PFSK-1 (cell line): Measurements from ENCODE around the gene GCLC.

Experiments
- FOXP2 ChIP-seq: optimal IDR thresholded peaks from 2 replicates; pipeline ENCODE3; 2011; ENCODE audit warnings: borderline replicate concordance, control low read depth, inconsistent platforms; ENCODE audit not compliant: insufficient read depth; ENCODE audit errors: extremely low read length, extremely low read depth
- POLR2AphosphoS5 ChIP-seq: IDR thresholded peaks from 2 replicates; pipeline ENCODE4 v1.6.1; 2012; ENCODE audit warnings: low read depth, mild to moderate bottlenecking, control low read depth, low read length, moderate library complexity
- REST ChIP-seq, 2 experiments: IDR thresholded peaks; 2 replicates each; pipeline versions ENCODE4 v1.6.1 to v1.8.0; 2011 to 2012; ENCODE audit warnings: low read depth in 2 of 2, low read length in 2 of 2, control low read depth in 1 of 2, inconsistent platforms in 1 of 2, mild to moderate bottlenecking in 1 of 2, moderate library complexity in 1 of 2; ENCODE audit not compliant: insufficient read depth in 1 of 2
- SIN3A ChIP-seq: IDR thresholded peaks from 2 replicates; pipeline ENCODE4 v1.6.1; 2012; ENCODE audit warnings: mild to moderate bottlenecking, low read length, moderate library complexity, borderline replicate concordance; ENCODE audit not compliant: insufficient read depth
- TAF1 ChIP-seq: IDR thresholded peaks from 2 replicates; pipeline ENCODE4 v1.6.1; 2012; ENCODE audit warnings: low read length, control low read depth, borderline replicate concordance; ENCODE audit not compliant: insufficient read depth

Gene GCLC

DNA sequence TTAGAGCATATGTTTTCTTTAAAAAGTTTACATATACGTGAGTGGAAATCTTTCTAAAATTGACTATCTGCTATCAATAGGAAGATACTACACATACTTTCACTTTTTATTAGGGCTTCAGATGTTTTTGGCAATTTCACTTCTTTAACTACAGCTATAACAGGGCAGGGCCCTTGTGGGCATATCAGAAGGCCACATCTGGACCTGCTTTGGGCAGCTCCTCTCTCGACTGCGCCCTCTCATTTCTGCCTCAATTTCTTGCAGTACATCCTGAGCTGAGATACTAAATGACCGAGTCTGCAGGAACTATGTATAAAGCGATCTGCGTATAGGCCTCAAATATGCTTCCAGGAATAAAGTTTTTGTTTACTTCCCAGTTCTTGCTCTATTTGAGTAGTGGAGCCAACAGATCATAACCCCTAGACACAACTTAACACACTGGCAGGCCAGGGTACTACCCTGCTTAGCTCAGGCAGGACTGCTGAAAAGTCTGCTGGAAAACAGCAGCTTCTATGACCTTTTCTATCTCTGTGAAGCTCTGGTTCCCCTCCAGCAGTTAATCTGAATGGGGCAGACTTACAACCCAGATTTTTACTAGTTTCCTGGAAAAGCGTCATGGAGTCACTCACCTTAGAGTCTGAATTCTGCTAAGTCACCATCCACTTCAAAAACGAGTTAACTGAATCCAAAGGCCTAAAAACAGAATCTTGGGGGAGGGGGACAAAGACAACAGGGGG lies 12.7 kb downstream of the GCLC start:
- TF ChIP-seq REST (IDR thresholded peaks at IDR 0.05; ENCODE audit: insufficient read depth in 1 of 2, low read depth in 2 of 2, low read length in 2 of 2) (no peak), TAF1 (no peak), SIN3A (no peak), POLR2AphosphoS5 (no peak), FOXP2 (no peak)

DNA sequence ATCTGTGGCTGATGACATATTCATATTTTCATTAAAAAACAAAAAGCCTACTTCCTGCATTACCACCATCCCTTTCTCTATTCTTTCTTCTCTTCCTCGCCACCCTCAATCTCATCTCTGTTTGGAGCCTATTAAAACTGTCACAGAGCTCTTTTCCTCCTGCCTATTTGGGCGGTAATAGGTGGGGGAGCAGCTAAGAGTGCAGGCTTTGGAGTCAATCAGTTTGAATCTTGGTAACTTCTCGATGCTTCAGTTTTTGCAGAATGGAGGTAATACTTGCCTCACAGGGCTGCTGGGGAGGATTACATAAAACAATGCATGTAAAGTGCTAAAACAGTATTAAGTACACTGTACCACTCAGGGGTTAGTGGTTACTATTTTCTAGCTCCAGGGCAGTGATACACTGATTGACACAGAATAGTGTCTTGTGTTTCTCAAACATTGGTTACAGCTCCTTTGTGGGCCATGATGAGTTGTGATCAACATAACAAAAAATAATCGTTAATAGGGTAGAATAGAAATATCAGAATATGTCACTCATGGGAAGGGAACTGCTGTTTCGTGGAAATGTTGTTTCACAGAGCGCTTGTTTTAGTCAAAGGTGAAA lies 14.0 kb downstream of the GCLC start:
- TF ChIP-seq REST (IDR thresholded peaks at IDR 0.05; ENCODE audit: insufficient read depth in 1 of 2, low read depth in 2 of 2, low read length in 2 of 2) (no peak), SIN3A (no peak), TAF1 (no peak), POLR2AphosphoS5 (no peak), FOXP2 (no peak)

GRCh38 chr6:53530346-53530745 lies 14.6 kb downstream of the GCLC start:
- TF ChIP-seq SIN3A: no peak
- TF ChIP-seq REST (IDR thresholded peaks at IDR 0.05; ENCODE audit: insufficient read depth in 1 of 2, low read depth in 2 of 2, low read length in 2 of 2): no peak
- TF ChIP-seq POLR2AphosphoS5: no peak
- TF ChIP-seq FOXP2: no peak
- TF ChIP-seq TAF1: no peak

DNA sequence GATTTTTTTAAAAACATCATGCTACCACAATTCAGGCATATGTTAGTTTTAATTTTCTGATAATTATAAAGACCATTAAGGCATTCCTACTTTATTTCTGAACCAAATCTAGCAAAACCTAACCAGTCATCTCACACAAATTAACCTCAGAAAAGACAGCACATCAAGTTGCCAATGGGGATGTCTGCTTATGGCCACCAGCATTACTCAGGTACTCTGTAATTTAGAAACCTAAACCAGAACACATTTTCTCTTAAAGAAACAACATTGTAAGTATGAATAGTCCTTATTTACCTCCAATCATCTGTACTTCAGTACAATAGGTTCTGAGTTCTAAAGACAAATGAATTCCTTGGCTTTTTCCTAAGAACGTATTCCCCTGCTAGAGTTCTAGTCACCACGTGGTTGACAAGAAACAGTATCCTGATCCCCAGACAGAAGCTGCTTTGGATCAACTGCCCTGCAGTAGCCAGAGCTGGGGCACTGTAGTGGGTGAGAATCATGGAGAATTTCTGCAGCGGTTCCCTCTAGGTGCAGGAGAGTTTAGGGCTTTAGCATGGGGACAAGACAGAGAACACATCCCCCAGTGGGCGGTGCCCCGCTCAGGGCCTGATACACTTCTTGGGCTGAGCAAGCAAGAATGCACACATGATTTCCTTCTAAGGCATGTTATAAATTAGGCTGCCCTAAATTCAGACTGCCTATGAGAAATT lies 15.4 kb downstream of the GCLC start:
- TF ChIP-seq TAF1: no peak

- TF ChIP-seq POLR2AphosphoS5: no peak
- TF ChIP-seq SIN3A: no peak
- no peak for TF ChIP-seq FOXP2
- TF ChIP-seq TAF1: no peak
- TF ChIP-seq REST (IDR thresholded peaks at IDR 0.05; ENCODE audit: insufficient read depth in 1 of 2, low read depth in 2 of 2, low read length in 2 of 2): no peak
Observed at GRCh38 chr6:53528107-53528506, 16.8 kb downstream of the GCLC start.
